ENCODE measurements around the gene TBC1D14. TPM values are rescaled to one million over a fixed set of nuclear protein-coding genes. Genes with fewer than 3 reads are reported as not detected.

Gene TBC1D14
- total and polyA plus RNA-seq, 9 of the 15 experiments (the other 6 are each of a cell fraction or from before 2014, with no cell fraction given): 2.1 to 59.6 (median 44.8) TPM

DNA sequence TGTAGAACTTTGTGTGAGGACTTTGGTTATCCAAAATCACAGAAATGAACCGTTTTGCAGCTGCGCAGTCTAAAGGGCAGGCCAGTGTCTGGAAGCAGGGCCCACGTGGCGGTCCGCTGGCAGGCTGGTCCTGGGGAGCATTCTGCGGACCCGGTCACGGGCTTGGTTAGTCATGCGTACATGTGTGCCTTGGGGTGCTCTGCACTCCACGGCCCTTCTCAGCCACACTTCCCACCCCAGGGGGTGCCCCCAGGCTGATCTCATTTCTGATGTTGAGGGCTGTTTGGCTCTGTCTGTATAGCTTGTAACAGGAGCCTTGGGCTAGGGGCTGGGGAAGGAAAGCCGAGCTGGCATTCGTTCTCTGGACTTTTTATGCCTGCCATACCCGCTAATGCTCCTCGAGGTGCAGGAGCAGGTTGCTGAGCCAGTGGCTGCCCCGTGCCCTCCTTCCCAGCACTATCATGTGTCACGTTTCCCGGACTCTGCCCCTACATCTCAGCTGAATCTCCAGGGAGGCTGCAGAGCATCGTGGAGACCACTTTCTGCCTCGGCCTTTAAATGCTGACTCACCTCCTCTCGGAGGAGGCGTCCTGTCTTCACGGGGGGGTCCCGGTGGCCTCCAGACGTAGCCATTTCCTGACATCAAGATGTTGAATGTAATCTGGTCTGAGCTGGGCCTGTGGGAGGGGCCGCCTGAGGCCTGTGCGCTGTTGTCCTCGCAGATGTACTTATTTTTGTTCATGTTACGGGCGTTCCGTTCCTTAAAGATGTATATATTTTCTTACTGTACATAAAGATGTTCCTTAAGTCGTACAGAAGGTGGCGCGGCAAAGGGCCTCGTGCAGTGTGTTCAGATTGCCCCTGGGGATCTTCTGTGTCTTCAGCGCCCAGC, 122.2 kb downstream of the TBC1D14 start (continued):
- TF ChIP-seq, protein P1, sequence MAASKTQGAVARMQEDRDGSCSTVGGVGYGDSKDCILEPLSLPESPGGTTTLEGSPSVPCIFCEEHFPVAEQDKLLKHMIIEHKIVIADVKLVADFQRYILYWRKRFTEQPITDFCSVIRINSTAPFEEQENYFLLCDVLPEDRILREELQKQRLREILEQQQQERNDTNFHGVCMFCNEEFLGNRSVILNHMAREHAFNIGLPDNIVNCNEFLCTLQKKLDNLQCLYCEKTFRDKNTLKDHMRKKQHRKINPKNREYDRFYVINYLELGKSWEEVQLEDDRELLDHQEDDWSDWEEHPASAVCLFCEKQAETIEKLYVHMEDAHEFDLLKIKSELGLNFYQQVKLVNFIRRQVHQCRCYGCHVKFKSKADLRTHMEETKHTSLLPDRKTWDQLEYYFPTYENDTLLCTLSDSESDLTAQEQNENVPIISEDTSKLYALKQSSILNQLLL (CRISPR knock-in tag; IDR thresholded peaks at IDR 0.05; ENCODE audit: borderline replicate concordance): no peak
- TF ChIP-seq ARID1B (IDR thresholded peaks at IDR 0.05) (peak; percentile 85), PML (IDR thresholded peaks at IDR 0.05; ENCODE audit: low read length) (0 out of 2 replicates have a peak, but pooled peaks have one; percentile 40), EGR1 (conservative IDR thresholded peaks at IDR 0.05) (no peak; the same call in 1 of the 2 replicates), ZFP1 (CRISPR knock-in tag; IDR thresholded peaks at IDR 0.05) (no peak), JUND (IDR thresholded peaks at IDR 0.05; ENCODE audit: borderline replicate concordance, low read depth, low read length) (peak; percentile 84), JUND (tag; IDR thresholded peaks at IDR 0.05; ENCODE audit: borderline replicate concordance, low read depth, low read length) (peak; percentile 73; the same call in 2 of the 3 replicates), NBN (IDR thresholded peaks at IDR 0.05; ENCODE audit: low read depth) (peak; percentile 62), ZNF444 (CRISPR knock-in tag; IDR thresholded peaks at IDR 0.05) (no peak), GABPB1 (CRISPR knock-in tag; IDR thresholded peaks at IDR 0.05) (no peak), TRIM24 (IDR thresholded peaks at IDR 0.05) (peak; percentile 48 to 76; a peak in 2 of 4 replicates), ZNF274 (IDR thresholded peaks at IDR 0.05; ENCODE audit: borderline replicate concordance, low read depth, low read length) (no peak), GTF2A2 (tag; IDR thresholded peaks at IDR 0.05) (no peak), ASH1L (IDR thresholded peaks at IDR 0.05; ENCODE audit: borderline replicate concordance, low read depth, partially characterized antibody) (no peak), PHTF2 (CRISPR knock-in tag; IDR thresholded peaks at IDR 0.05) (no peak), SOX6 (IDR thresholded peaks at IDR 0.05) (peak; percentile 48; the same call in 1 of the 2 replicates), CSDE1 (IDR thresholded peaks at IDR 0.05) (no peak), RNF2 (IDR thresholded peaks at IDR 0.05) (peak; percentile 71; the same call in 1 of the 2 replicates), CREM (IDR thresholded peaks at IDR 0.05; ENCODE audit: low read depth) (peak; percentile 71; the same call in 1 of the 2 replicates), SIN3A (IDR thresholded peaks at IDR 0.05; ENCODE audit: borderline replicate concordance in 2 of 2, control insufficient read depth in 1 of 2, low read depth in 2 of 2, low read length in 2 of 2) (peak in 1 of 2 experiments; percentile 42; a peak in 1 of 4 replicates), EZH2 (IDR thresholded peaks at IDR 0.05; ENCODE audit: borderline replicate concordance, low read depth, low read length) (no peak)
- TF ChIP-seq, protein P2, sequence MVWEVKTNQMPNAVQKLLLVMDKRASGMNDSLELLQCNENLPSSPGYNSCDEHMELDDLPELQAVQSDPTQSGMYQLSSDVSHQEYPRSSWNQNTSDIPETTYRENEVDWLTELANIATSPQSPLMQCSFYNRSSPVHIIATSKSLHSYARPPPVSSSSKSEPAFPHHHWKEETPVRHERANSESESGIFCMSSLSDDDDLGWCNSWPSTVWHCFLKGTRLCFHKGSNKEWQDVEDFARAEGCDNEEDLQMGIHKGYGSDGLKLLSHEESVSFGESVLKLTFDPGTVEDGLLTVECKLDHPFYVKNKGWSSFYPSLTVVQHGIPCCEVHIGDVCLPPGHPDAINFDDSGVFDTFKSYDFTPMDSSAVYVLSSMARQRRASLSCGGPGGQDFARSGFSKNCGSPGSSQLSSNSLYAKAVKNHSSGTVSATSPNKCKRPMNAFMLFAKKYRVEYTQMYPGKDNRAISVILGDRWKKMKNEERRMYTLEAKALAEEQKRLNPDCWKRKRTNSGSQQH (CRISPR knock-in tag; IDR thresholded peaks at IDR 0.05): no peak
- TF ChIP-seq, protein P3, sequence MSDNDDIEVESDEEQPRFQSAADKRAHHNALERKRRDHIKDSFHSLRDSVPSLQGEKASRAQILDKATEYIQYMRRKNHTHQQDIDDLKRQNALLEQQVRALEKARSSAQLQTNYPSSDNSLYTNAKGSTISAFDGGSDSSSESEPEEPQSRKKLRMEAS (CRISPR knock-in tag; IDR thresholded peaks at IDR 0.05): peak; percentile 64
- TF ChIP-seq, protein P4, sequence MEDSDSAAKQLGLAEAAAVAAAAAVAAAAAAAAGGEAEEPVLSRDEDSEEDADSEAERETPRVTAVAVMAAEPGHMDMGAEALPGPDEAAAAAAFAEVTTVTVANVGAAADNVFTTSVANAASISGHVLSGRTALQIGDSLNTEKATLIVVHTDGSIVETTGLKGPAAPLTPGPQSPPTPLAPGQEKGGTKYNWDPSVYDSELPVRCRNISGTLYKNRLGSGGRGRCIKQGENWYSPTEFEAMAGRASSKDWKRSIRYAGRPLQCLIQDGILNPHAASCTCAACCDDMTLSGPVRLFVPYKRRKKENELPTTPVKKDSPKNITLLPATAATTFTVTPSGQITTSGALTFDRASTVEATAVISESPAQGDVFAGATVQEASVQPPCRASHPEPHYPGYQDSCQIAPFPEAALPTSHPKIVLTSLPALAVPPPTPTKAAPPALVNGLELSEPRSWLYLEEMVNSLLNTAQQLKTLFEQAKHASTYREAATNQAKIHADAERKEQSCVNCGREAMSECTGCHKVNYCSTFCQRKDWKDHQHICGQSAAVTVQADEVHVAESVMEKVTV (CRISPR knock-in tag; IDR thresholded peaks at IDR 0.05): no peak

Measured in K562 (cell line).